ENCODE results near the gene WDCP.

WDCP gene

GRCh38 chr2:23993736-23994269 lies 53.4 kb downstream of the WDCP start:
- DNase-seq (ENCODE audit: low read depth in 2 of 2), result no peak

- no peak for DNase-seq (ENCODE audit: low read depth in 2 of 2)
Measured at GRCh38 chr2:23992931-23993330, 54.3 kb downstream of the WDCP start.

GRCh38 chr2:23988371-23988770 lies 58.8 kb downstream of the WDCP start:
- DNase-seq (ENCODE audit: low read depth in 2 of 2), result no peak
